HepG2 (cell line): Measurements from ENCODE around the gene SNUPN. TPM values are rescaled to one million over a fixed set of nuclear protein-coding genes. Genes with fewer than 3 reads are reported as not detected.
A peak's percentile ranks its signal among the peaks of the same experiment; 100 is the strongest.

Experiments
- GPN1 ChIP-seq: sonication (generic); formaldehyde crosslinking; IDR thresholded peaks from 2 replicates; pipeline ENCODE4 v1.5.1; 2020; ENCODE audit warnings: missing genetic modification reagents, borderline replicate concordance
- ZNF616 ChIP-seq: sonication (generic); formaldehyde crosslinking; IDR thresholded peaks from 2 replicates; pipeline ENCODE4 v1.5.0; 2020; ENCODE audit warnings: low read depth, mild to moderate bottlenecking, missing genetic modification reagents
- ZNF775 ChIP-seq: sonication (generic); formaldehyde crosslinking; IDR thresholded peaks from 2 replicates; pipeline ENCODE4 v1.4.0; 2020; ENCODE audit warnings: missing genetic modification reagents, mild to moderate bottlenecking, moderate library complexity, borderline replicate concordance
- ZNF776 ChIP-seq: sonication (generic); formaldehyde crosslinking; IDR thresholded peaks from 2 replicates; pipeline ENCODE4 v1.4.0; 2020; ENCODE audit warnings: mild to moderate bottlenecking, missing genetic modification reagents
- polyA plus RNA-seq, 8 experiments: library from polyadenylated mRNA; depleted of rRNA in 3 of 8; stranded (reverse) in 7 of 8; unstranded in 1 of 8; fragments of >200 nt; fragmentation: Illumina TruSeq in 4 of 8; extraction: Trizol in 4 of 8; gene quantifications; 2 replicates each; pipeline versions ENCODE4 v1.2.1 to v1.2.3, GENCODE V29; 2011 to 2016; ENCODE audit warnings: low read depth in 4 of 8, missing spikeins in 1 of 8, mixed read lengths in 1 of 8; ENCODE audit not compliant: insufficient read depth in 1 of 8
- total RNA-seq, 5 experiments: library from RNA; depleted of rRNA; stranded (reverse); fragments of >200 nt; fragmentation: Illumina TruSeq; extraction: Trizol; gene quantifications; 2 replicates each; pipeline ENCODE4 v1.2.3, GENCODE V29; 2016; ENCODE audit warnings: low read depth in 1 of 5
- TF ChIP-seq, protein P1 (sequence below): sonication (generic); formaldehyde crosslinking; IDR thresholded peaks from 2 replicates; pipeline ENCODE4 v1.5.0; 2020; ENCODE audit warnings: mild to moderate bottlenecking, missing genetic modification reagents, borderline replicate concordance
- TF ChIP-seq, protein P2 (sequence below): sonication (generic); formaldehyde crosslinking; IDR thresholded peaks from 2 replicates; pipeline ENCODE4 v1.4.0; 2020; ENCODE audit warnings: missing genetic modification reagents
- TF ChIP-seq, protein P3 (sequence below): sonication (generic); formaldehyde crosslinking; IDR thresholded peaks from 2 replicates; pipeline ENCODE4 v1.5.1; 2020; ENCODE audit warnings: missing genetic modification reagents, mild to moderate bottlenecking, borderline replicate concordance
- TF ChIP-seq, protein P4 (sequence below): sonication (generic); formaldehyde crosslinking; IDR thresholded peaks from 2 replicates; pipeline ENCODE4 v1.5.0; 2020; ENCODE audit warnings: mild to moderate bottlenecking, missing genetic modification reagents
- TF ChIP-seq, protein P5 (sequence below): sonication (generic); formaldehyde crosslinking; conservative IDR thresholded peaks from 2 replicates; pipeline ENCODE4 v1.4.0; 2020; ENCODE audit warnings: missing genetic modification reagents

SNUPN gene
- total and polyA plus RNA-seq, 2 of the 13 experiments (the other 11 are each of a cell fraction or from before 2014, with no cell fraction given) = 9.0 to 16.4 TPM

DNA sequence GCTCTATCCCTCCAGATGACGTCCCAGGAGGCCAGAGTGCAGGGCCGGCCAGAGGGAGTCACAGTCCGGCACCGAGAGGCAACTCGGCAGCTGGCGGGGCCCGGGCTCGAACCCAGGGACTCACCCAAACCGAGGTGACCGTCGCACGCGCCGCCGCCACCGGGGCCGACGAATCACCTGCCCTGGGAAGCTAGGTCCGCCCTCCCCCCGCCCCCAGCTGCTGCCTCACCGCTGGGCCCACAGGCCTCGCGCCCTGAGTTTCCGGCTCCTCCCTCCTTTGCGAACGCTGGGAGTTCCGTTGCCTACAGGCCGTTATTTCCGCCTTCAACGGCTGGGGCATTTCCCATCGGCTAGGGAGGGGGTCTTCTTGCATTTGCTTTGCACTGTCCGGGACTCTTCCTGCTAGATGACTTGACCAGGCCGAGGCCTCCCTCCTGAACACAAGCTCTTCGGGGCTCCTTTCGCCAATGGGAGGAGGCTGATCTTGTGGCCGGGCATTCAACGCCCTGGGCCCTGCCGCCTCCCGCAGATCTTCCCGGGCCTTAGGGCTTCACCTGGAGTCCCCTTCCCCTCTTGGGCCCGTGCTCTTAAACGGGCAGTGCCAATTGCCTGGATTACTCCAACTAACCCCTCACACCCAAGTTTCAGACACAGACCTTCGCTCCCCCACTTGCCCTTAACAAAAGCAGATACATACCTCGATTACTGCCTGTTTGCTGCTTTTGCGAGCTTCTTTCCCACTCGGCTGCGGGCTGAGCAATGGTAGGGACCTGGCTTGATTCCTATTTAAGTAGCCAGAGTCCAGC lies at the start of gene SNUPN (continued):
- TF ChIP-seq, protein P1, sequence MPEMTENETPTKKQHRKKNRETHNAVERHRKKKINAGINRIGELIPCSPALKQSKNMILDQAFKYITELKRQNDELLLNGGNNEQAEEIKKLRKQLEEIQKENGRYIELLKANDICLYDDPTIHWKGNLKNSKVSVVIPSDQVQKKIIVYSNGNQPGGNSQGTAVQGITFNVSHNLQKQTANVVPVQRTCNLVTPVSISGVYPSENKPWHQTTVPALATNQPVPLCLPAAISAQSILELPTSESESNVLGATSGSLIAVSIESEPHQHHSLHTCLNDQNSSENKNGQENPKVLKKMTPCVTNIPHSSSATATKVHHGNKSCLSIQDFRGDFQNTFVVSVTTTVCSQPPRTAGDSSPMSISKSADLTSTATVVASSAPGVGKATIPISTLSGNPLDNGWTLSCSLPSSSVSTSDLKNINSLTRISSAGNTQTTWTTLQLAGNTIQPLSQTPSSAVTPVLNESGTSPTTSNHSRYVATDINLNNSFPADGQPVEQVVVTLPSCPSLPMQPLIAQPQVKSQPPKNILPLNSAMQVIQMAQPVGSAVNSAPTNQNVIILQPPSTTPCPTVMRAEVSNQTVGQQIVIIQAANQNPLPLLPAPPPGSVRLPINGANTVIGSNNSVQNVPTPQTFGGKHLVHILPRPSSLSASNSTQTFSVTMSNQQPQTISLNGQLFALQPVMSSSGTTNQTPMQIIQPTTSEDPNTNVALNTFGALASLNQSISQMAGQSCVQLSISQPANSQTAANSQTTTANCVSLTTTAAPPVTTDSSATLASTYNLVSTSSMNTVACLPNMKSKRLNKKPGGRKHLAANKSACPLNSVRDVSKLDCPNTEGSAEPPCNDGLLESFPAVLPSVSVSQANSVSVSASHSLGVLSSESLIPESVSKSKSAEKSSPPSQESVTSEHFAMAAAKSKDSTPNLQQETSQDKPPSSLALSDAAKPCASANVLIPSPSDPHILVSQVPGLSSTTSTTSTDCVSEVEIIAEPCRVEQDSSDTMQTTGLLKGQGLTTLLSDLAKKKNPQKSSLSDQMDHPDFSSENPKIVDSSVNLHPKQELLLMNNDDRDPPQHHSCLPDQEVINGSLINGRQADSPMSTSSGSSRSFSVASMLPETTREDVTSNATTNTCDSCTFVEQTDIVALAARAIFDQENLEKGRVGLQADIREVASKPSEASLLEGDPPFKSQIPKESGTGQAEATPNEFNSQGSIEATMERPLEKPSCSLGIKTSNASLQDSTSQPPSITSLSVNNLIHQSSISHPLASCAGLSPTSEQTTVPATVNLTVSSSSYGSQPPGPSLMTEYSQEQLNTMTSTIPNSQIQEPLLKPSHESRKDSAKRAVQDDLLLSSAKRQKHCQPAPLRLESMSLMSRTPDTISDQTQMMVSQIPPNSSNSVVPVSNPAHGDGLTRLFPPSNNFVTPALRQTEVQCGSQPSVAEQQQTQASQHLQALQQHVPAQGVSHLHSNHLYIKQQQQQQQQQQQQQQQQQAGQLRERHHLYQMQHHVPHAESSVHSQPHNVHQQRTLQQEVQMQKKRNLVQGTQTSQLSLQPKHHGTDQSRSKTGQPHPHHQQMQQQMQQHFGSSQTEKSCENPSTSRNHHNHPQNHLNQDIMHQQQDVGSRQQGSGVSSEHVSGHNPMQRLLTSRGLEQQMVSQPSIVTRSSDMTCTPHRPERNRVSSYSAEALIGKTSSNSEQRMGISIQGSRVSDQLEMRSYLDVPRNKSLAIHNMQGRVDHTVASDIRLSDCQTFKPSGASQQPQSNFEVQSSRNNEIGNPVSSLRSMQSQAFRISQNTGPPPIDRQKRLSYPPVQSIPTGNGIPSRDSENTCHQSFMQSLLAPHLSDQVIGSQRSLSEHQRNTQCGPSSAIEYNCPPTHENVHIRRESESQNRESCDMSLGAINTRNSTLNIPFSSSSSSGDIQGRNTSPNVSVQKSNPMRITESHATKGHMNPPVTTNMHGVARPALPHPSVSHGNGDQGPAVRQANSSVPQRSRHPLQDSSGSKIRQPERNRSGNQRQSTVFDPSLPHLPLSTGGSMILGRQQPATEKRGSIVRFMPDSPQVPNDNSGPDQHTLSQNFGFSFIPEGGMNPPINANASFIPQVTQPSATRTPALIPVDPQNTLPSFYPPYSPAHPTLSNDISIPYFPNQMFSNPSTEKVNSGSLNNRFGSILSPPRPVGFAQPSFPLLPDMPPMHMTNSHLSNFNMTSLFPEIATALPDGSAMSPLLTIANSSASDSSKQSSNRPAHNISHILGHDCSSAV (CRISPR knock-in tag) = no peak; the same call in 1 of the 2 replicates
- TF ChIP-seq ZNF616 (CRISPR knock-in tag) (no peak), ZNF776 (CRISPR knock-in tag) (peak; percentile 42), GPN1 (CRISPR knock-in tag) (no peak), ZNF775 (CRISPR knock-in tag) (0 out of 2 replicates have a peak, but pooled peaks have one; percentile 86)
- TF ChIP-seq, protein P2, sequence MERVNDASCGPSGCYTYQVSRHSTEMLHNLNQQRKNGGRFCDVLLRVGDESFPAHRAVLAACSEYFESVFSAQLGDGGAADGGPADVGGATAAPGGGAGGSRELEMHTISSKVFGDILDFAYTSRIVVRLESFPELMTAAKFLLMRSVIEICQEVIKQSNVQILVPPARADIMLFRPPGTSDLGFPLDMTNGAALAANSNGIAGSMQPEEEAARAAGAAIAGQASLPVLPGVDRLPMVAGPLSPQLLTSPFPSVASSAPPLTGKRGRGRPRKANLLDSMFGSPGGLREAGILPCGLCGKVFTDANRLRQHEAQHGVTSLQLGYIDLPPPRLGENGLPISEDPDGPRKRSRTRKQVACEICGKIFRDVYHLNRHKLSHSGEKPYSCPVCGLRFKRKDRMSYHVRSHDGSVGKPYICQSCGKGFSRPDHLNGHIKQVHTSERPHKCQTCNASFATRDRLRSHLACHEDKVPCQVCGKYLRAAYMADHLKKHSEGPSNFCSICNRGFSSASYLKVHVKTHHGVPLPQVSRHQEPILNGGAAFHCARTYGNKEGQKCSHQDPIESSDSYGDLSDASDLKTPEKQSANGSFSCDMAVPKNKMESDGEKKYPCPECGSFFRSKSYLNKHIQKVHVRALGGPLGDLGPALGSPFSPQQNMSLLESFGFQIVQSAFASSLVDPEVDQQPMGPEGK = peak; percentile 92
- TF ChIP-seq, protein P3, sequence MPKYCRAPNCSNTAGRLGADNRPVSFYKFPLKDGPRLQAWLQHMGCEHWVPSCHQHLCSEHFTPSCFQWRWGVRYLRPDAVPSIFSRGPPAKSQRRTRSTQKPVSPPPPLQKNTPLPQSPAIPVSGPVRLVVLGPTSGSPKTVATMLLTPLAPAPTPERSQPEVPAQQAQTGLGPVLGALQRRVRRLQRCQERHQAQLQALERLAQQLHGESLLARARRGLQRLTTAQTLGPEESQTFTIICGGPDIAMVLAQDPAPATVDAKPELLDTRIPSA (CRISPR knock-in tag) = no peak
- TF ChIP-seq, protein P4, sequence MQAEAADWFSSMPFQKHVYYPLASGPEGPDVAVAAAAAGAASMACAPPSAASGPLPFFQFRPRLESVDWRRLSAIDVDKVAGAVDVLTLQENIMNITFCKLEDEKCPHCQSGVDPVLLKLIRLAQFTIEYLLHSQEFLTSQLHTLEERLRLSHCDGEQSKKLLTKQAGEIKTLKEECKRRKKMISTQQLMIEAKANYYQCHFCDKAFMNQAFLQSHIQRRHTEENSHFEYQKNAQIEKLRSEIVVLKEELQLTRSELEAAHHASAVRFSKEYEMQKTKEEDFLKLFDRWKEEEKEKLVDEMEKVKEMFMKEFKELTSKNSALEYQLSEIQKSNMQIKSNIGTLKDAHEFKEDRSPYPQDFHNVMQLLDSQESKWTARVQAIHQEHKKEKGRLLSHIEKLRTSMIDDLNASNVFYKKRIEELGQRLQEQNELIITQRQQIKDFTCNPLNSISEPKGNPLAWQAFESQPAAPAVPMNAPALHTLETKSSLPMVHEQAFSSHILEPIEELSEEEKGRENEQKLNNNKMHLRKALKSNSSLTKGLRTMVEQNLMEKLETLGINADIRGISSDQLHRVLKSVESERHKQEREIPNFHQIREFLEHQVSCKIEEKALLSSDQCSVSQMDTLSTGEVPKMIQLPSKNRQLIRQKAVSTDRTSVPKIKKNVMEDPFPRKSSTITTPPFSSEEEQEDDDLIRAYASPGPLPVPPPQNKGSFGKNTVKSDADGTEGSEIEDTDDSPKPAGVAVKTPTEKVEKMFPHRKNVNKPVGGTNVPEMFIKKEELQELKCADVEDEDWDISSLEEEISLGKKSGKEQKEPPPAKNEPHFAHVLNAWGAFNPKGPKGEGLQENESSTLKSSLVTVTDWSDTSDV (CRISPR knock-in tag) = no peak
- TF ChIP-seq, protein P5, sequence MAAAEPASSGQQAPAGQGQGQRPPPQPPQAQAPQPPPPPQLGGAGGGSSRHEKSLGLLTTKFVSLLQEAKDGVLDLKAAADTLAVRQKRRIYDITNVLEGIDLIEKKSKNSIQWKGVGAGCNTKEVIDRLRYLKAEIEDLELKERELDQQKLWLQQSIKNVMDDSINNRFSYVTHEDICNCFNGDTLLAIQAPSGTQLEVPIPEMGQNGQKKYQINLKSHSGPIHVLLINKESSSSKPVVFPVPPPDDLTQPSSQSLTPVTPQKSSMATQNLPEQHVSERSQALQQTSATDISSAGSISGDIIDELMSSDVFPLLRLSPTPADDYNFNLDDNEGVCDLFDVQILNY (CRISPR knock-in tag) = no peak
